ENCODE measurements around the gene CNTN4.

The CNTN4 gene

DNA sequence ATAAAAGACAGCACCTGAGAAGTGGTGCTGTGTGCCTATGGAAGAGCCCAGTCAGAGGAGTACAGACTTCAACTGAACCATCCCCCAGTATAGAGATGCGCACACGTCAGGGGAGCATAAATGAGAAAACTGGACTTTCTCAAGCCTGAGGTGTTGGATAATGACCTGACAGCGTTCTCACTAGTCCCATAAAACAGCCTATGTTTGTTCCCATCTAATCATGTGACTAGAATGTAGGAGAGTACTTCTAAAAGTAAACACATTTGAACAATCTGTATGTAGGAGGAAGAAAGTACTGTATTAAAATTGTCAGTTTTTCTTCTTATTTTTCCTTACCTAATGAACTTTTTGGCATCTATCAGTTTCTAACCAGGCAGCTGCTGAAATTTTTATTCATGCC lies 498.9 kb downstream of the CNTN4 start:
- no peak for DNase-seq (ENCODE audit: low read depth)

DNA sequence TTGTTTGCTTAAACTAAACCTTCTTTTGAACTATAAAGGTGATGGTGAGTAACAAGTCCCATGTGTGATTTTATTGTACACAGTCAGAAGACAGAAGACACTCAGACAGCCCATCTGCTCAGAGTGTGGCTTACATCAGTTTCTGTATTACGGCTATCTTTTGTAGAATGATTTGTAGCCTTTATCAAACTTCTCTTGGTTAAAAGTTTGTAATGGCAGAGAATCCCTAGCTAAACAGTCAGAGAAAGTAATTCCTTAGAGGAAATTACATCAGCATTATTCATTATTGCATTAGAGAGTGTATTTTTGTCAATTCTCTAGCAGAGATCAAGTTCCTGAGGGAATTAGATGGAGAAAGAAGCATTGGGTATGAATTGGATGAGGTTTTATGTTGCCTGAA lies 500.8 kb downstream of the CNTN4 start:
- DNase-seq (ENCODE audit: low read depth), result no peak

DNA sequence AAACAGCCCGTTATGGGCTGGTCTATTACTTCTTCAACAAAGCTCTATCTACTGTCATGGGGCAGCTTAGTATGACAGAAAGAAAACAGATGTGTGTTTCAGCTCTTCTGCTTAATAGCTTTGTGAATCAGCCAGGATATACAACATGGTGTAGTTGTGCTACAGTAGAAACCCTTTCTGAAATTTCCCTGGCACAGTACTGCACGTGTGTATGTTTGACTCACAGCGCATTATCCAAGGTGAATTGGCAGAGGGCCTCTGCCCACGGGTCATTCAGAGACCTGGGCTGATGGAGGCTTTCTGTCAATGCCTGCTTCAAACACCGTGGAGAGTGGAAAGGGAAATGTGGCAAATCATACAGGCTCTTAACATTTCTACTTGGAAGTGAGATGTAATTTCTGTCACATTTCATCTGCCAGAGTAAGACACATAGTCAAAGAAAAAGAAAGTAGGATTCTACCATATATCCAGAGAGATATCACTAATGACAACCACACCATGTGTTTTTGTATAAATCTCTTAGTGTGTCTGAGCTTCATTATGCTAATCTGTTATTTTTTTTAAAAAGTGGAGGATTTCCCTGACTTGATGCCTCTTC lies 505.1 kb downstream of the CNTN4 start:
- no peak for DNase-seq (ENCODE audit: low read depth)

- no peak for DNase-seq (ENCODE audit: low read depth)
These were observed 515.9 kb downstream of the CNTN4 start for GRCh38 chr3:2614578-2614977.

DNA sequence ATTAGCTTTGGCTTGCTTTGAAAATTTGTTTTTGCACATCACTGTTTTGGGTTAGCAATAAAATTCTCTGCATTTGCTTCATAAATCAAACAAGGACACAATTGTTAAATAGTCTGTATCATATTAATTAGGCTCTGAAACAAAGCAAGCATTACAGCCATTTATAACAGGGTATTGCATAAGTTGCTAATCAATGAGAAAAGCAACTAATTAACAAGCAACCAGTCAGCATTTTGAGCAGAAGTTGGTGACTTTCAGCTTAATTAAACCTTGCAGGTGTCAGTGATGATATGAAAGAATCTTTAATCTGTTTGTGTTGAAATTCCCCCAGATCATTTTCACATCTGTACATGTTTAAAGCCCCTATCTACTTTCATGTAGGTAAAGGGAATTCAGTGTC lies 516.4 kb downstream of the CNTN4 start:
- DNase-seq (ENCODE audit: low read depth), result no peak

DNA sequence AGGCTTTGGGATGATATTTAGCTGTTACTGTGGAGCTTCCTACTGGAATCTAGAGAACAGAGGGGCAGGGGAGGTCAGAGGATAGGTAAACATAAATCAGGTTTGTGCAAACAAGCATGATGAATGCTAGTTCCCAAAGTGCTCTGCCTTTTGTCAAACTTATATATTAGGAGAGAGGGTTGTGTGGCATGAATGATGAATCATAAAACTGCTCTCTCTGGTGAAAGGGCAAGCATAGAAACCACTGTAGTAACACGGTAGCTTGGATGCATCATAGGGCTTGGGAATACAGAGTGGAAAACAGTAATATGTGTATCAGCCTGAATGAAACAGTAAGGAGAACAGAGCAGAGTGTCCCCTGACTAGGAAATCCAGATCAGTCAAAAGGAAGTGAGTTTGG lies 524.8 kb downstream of the CNTN4 start:
- DNase-seq (ENCODE audit: low read depth), result no peak

DNA sequence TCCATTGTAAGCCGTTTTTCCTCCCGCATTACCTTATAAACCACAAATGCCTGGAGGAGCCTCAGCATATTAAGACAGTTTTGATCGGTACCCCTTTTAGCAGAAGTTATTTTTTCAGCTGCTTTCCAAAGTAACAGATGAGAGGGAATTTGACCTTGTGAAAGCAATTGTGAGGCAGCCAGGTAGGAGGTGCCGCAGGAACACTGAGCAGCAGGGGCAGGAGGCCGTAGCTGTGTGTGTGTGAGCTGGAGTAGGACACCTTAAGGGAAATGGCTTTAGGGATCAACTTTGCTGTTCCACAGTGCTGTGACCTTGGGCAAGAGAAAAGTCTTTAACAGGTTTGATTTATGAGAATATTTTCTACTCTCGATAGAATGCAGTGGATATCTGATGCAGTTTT lies 529.5 kb downstream of the CNTN4 start:
- no peak for DNase-seq (ENCODE audit: low read depth)

GRCh38 chr3:2635511-2635910 lies 536.8 kb downstream of the CNTN4 start:
- DNase-seq (ENCODE audit: low read depth), result no peak

DNA sequence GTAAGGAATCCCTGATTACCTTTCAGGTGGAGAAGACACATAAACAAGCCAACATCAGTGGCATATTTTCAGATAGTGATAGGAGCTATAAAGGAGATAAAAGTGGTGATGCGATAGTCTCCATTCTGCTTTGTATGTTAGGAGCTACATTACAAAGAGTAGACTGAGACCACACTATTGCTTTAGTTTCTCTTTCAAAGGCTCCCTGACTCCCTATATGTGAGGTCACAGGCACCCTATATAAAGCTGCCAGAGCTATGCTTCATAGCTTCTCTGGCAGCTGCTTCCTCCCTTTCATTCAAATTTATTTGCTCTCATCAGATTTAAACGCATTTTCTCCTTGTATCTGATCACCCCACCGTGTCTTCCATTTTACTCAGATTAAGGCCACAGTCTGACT lies 544.9 kb downstream of the CNTN4 start:
- DNase-seq (ENCODE audit: low read depth), result no peak

- DNase-seq (ENCODE audit: low read depth), result no peak
These were observed 546.3 kb downstream of the CNTN4 start for GRCh38 chr3:2645001-2645400.

GRCh38 chr3:2650746-2651145 lies 552.1 kb downstream of the CNTN4 start:
- DNase-seq (ENCODE audit: low read depth), result no peak

GRCh38 chr3:2652386-2652785 lies 553.7 kb downstream of the CNTN4 start:
- no peak for DNase-seq (ENCODE audit: low read depth)

- DNase-seq (ENCODE audit: low read depth), result no peak
These were observed 555.0 kb downstream of the CNTN4 start for GRCh38 chr3:2653706-2654105.

DNA sequence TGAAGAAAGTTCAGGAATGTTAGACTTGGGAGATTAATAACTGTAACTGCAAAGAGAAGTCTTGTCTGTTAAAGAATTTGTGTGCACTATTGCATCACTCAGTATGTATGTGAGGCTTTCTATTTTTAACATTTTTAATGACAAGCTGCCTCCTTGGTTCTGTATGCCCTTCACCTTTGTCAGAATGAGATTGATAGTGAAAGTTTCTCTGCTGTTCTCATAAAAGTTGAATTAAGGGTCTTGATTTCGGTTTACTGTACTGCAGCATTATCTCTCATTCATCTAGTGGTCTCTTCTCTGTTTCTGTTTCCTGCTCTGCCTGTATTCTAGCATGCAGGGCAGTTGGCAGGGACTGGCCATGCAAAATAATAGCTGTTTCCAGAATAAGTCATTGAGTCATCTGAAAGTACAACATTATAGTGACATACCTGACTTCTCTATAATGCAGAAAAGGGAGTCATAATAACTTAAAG lies 556.6 kb downstream of the CNTN4 start:
- no peak for DNase-seq (ENCODE audit: low read depth)

DNA sequence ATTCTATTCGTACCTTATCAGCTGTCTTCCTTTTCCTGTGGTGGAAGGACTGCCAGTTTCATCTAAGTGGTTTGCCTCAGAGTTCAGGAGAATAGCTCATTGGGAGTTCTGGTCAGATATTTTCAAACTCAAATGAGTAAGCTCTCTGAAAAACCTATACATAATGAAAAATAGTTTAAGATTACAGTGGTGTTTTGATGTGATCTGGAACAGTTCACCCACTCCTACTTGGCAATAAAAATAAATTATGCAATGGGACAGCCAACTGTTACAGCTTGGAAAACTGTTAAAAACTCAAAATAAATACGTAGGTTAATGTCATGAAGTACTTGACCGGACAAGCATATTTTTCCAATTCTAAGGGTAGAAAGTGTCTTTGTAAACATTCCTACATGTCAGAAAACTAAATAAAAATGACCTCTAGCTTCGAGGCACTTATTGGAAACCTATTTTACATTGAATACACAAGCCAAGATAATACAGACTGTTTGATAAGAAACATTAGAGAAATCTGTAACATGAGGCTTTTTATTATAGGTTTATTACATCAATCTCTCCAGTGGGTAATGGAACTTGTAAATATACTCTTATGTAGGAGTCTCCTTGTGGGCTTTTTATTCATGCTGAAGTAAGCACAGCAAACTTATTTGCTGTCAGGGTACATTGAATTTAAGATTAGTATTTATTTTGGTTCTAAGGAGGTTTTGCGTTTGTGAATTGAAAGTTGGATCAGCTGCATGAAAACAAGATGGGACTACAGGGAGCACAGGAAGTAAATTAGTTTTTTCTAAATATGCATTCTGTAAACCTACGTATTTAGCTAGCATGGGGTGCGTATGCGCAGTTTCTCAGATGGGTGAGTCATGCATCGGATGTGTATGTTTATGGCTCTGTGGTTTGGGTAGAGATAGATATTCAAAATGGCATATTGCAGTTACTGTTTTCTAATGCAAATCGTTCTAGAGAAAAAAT lies 558.4 kb downstream of the CNTN4 start:
- no peak for DNase-seq (ENCODE audit: low read depth)

- no peak for DNase-seq (ENCODE audit: low read depth)
These were observed 559.3 kb downstream of the CNTN4 start for GRCh38 chr3:2657971-2658370.

DNA sequence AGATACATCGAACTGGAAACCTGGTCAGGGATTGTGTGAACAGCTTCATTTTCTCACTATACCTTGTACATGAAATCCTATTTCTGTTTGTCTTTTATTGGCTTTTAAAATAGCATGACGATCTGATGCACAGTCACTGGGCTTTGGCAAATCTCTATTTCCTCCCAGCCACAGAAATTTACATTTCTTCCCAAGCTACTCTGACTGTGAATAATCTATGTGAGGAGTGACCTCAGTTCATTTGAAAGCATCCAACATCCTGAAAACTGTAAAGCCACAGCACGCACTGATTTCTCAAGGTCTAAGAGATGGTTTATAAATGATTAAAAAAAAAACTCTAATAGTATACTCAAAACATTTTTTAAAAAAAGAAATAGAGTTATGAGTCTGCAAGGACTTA lies 561.2 kb downstream of the CNTN4 start:
- DNase-seq (ENCODE audit: low read depth), result no peak

- no peak for DNase-seq (ENCODE audit: low read depth)
These were observed 562.4 kb downstream of the CNTN4 start for GRCh38 chr3:2661078-2661477.

- DNase-seq (ENCODE audit: low read depth), result no peak
These were observed 578.8 kb downstream of the CNTN4 start for GRCh38 chr3:2677501-2677900.

DNA sequence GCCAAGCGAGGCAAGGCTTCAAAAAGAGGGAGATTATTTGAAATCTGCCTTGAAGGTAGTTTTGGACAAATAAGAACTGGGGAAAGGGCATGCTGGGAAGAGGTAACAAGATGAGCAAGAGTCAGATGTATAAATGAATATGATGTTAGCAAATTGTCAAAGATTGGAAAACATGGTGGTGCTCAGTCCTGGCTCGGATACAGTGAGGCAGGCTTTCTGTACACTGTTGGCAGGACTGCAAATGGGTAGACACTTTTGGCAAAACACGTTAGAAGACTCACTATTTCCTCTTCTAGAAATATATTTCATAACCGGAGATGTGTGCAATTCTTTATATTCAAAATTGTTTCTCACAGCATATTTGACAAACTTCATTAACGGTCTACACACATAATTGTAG lies 581.6 kb downstream of the CNTN4 start:
- no peak for DNase-seq (ENCODE audit: low read depth)

- no peak for DNase-seq (ENCODE audit: low read depth)
These were observed 585.4 kb downstream of the CNTN4 start for GRCh38 chr3:2684046-2684445.

DNA sequence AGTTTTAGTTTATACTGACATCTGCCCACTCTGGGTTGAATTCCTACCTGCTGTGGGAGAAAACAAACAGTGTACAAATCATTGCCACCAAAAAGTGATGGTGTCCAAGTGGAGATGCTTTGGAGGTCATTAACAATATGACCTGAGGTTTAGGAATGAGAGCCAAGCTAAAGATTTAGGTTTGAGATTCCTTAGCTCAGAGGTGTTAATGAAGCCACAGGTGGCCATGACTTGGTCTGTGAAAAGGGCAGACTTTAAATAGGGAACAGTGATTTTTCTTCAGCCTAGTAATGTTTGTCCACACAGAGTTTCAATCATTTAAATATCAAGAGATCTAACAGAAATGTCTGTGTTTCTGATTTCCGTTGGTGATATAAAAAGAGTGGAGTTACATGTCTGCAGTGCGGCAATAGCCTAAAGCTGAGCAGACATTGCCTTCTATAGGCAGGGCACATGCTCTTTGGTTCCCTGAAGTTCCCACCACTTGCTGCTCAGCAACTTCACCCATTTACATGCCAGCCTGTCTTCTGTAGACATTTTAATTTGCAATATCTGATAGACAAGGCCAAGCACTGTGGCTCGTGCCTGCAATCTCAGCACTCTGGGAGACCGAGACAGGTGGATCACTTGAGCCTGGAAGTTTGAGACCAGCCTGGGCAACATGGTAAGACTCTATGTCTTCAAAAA lies 588.3 kb downstream of the CNTN4 start:
- DNase-seq (ENCODE audit: low read depth), result no peak

DNA sequence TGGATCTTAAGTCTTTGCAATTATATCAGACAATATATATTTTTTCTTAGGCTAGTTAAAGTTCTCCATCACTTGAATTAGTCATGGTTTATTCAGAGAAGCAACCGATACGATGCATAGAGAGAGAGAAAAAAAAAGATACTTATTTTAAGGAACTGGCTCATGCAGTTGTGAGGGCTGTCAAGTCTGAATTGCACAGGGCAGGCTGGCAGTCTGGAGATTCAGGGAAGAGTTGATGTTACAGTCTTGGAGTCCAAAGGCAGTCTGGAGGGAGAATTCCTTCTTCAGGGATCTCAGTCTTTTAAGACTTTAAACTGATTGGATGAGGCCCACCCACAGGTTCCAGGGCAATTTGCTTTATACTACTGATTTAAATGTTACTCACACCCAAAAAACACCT lies 598.9 kb downstream of the CNTN4 start:
- no peak for DNase-seq (ENCODE audit: low read depth)

All from GM04504 (cell line).